Measurements from ENCODE around the gene RICTOR.
"Not testable (repeated sequence)": the region's sequence is repeated elsewhere in the genome, so short reads cannot be mapped to it uniquely, and the experiment has no call there.

Gene RICTOR

GRCh38 chr5:39055768-39056398, 18.3 kb downstream of the RICTOR start:
- no peak for TF ChIP-seq ZNF274 (IDR thresholded peaks at IDR 0.05; ENCODE audit: low read depth, low read length)
- H3K4me3 ChIP-seq (ENCODE audit: low read length), result no peak overlapping the region

GRCh38 chr5:39055027-39055767, 19.0 kb downstream of the RICTOR start:
- TF ChIP-seq ZNF274 (IDR thresholded peaks at IDR 0.05; ENCODE audit: low read depth, low read length), result no peak

GRCh38 chr5:39053189-39053588, 21.0 kb downstream of the RICTOR start:
- no peak for TF ChIP-seq ZNF274 (IDR thresholded peaks at IDR 0.05; ENCODE audit: low read depth, low read length)
- no peak overlapping the region for H3K4me3 ChIP-seq (ENCODE audit: low read length)

More at GRCh38 chr5:39055027-39055767, 19.0 kb downstream of the RICTOR start:
- no peak overlapping the region for H3K4me3 ChIP-seq (ENCODE audit: low read length)

- no peak overlapping the region for H3K4me3 ChIP-seq (ENCODE audit: low read length)
- no peak for TF ChIP-seq ZNF274 (IDR thresholded peaks at IDR 0.05; ENCODE audit: low read depth, low read length)
These were observed 22.1 kb downstream of the RICTOR start for GRCh38 chr5:39052141-39052540.

GRCh38 chr5:39049315-39049714, 24.9 kb downstream of the RICTOR start:
- TF ChIP-seq ZNF274 (IDR thresholded peaks at IDR 0.05; ENCODE audit: low read depth, low read length), result no peak
- no peak overlapping the region for H3K4me3 ChIP-seq (ENCODE audit: low read length)

GRCh38 chr5:39040875-39041274, 33.3 kb downstream of the RICTOR start:
- no peak for TF ChIP-seq ZNF274 (IDR thresholded peaks at IDR 0.05; ENCODE audit: low read depth, low read length)
- H3K4me3 ChIP-seq (ENCODE audit: low read length), result no peak overlapping the region

- H3K4me3 ChIP-seq (ENCODE audit: low read length), result not testable (repeated sequence)
These were observed 39.7 kb downstream of the RICTOR start for GRCh38 chr5:39034493-39034892.

- TF ChIP-seq ZNF274 (IDR thresholded peaks at IDR 0.05; ENCODE audit: low read depth, low read length), result no peak
- H3K4me3 ChIP-seq (ENCODE audit: low read length), result no peak overlapping the region
These were observed 43.2 kb downstream of the RICTOR start for GRCh38 chr5:39031041-39031440.

- no peak for TF ChIP-seq ZNF274 (IDR thresholded peaks at IDR 0.05; ENCODE audit: low read depth, low read length)
- H3K4me3 ChIP-seq (ENCODE audit: low read length), result no peak overlapping the region
These were observed 48.7 kb downstream of the RICTOR start for GRCh38 chr5:39025456-39025855.

GRCh38 chr5:39024884-39025283, 49.3 kb downstream of the RICTOR start:
- no peak for TF ChIP-seq ZNF274 (IDR thresholded peaks at IDR 0.05; ENCODE audit: low read depth, low read length)
- no peak overlapping the region for H3K4me3 ChIP-seq (ENCODE audit: low read length)

GRCh38 chr5:39024005-39024404, 50.2 kb downstream of the RICTOR start:
- TF ChIP-seq ZNF274 (IDR thresholded peaks at IDR 0.05; ENCODE audit: low read depth, low read length), result no peak
- H3K4me3 ChIP-seq (ENCODE audit: low read length), result no peak overlapping the region

GRCh38 chr5:39023121-39023520, 51.1 kb downstream of the RICTOR start:
- no peak overlapping the region for H3K4me3 ChIP-seq (ENCODE audit: low read length)
- no peak for TF ChIP-seq ZNF274 (IDR thresholded peaks at IDR 0.05; ENCODE audit: low read depth, low read length)

GRCh38 chr5:39022151-39022550, 52.0 kb downstream of the RICTOR start:
- no peak for TF ChIP-seq ZNF274 (IDR thresholded peaks at IDR 0.05; ENCODE audit: low read depth, low read length)
- no peak overlapping the region for H3K4me3 ChIP-seq (ENCODE audit: low read length)

- no peak for TF ChIP-seq ZNF274 (IDR thresholded peaks at IDR 0.05; ENCODE audit: low read depth, low read length)
- no peak overlapping the region for H3K4me3 ChIP-seq (ENCODE audit: low read length)
These were observed 52.8 kb downstream of the RICTOR start for GRCh38 chr5:39021413-39021812.

GRCh38 chr5:39020458-39020857, 53.7 kb downstream of the RICTOR start:
- no peak overlapping the region for H3K4me3 ChIP-seq (ENCODE audit: low read length)
- TF ChIP-seq ZNF274 (IDR thresholded peaks at IDR 0.05; ENCODE audit: low read depth, low read length), result no peak

All from GM08714 (cell line).